ENCODE data around the gene ATRAID. TPM values are rescaled to one million over a fixed set of nuclear protein-coding genes. Genes with fewer than 3 reads are reported as not detected.

Gene ATRAID
- total RNA-seq, 1 donor from 2014 or later = 103 TPM

- no peak for DNase-seq (ENCODE audit: extremely low spot score, unreplicated experiment)
- Mint-ChIP-seq H3K36me3 (no peaks in the 10 kb centered on the region), H3K4me3 (no peak overlapping the region), H3K4me1 (ENCODE audit: unreplicated experiment) (peaks cover 7% of the 10 kb centered on the region), H3K27ac (no peak overlapping the region), H3K9me3 (no peaks in the 10 kb centered on the region), H3K27me3 (peaks cover 65% of the 10 kb centered on the region)
- TF ChIP-seq, protein P1, sequence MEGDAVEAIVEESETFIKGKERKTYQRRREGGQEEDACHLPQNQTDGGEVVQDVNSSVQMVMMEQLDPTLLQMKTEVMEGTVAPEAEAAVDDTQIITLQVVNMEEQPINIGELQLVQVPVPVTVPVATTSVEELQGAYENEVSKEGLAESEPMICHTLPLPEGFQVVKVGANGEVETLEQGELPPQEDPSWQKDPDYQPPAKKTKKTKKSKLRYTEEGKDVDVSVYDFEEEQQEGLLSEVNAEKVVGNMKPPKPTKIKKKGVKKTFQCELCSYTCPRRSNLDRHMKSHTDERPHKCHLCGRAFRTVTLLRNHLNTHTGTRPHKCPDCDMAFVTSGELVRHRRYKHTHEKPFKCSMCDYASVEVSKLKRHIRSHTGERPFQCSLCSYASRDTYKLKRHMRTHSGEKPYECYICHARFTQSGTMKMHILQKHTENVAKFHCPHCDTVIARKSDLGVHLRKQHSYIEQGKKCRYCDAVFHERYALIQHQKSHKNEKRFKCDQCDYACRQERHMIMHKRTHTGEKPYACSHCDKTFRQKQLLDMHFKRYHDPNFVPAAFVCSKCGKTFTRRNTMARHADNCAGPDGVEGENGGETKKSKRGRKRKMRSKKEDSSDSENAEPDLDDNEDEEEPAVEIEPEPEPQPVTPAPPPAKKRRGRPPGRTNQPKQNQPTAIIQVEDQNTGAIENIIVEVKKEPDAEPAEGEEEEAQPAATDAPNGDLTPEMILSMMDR (conservative IDR thresholded peaks at IDR 0.05) = no peak
Measured at GRCh38 chr2:27251766-27252165, 39.9 kb downstream of the ATRAID start.

DNA sequence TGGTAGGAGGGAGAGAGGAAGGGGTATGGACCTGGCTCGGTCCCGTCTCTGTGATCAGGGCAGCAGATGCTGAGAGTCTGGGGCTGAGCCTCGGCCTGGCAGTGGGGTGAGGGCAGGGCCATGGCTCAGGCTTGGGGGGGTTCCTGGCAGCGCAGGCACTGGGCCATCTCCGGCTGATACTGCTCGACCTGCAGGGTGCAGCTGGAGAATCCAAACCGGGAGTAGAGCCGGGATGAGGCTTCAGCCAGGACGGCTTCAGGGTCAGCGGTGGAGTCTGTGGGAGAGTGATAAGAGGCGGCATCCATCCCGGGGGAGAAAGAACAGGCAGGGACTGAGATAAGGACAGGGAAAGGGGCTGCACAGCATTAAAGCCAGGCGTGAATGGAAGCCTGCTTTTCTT is 43.3 kb downstream of the ATRAID start:
- no peaks in the 10 kb centered on the region for H3K36me3 Mint-ChIP-seq
- no peak overlapping the region for H3K4me3 Mint-ChIP-seq
- no peaks in the 10 kb centered on the region for H3K4me1 Mint-ChIP-seq (ENCODE audit: unreplicated experiment)
- H3K27ac Mint-ChIP-seq = no peak overlapping the region
- DNase-seq (ENCODE audit: extremely low spot score, unreplicated experiment) = no peak
- peaks cover 78% of the 10 kb centered on the region for H3K27me3 Mint-ChIP-seq
- TF ChIP-seq, protein P1 (conservative IDR thresholded peaks at IDR 0.05) = no peak
- no peaks in the 10 kb centered on the region for H3K9me3 Mint-ChIP-seq

GRCh38 chr2:27255660-27256059 is 43.8 kb downstream of the ATRAID start:
- no peak overlapping the region for H3K27ac Mint-ChIP-seq
- TF ChIP-seq, protein P1 (conservative IDR thresholded peaks at IDR 0.05) = no peak
- H3K36me3 Mint-ChIP-seq = no peaks in the 10 kb centered on the region
- no peak for DNase-seq (ENCODE audit: extremely low spot score, unreplicated experiment)
- H3K9me3 Mint-ChIP-seq = no peaks in the 10 kb centered on the region
- peaks cover under 1% of the 10 kb centered on the region for H3K4me1 Mint-ChIP-seq (ENCODE audit: unreplicated experiment)
- no peak overlapping the region for H3K4me3 Mint-ChIP-seq
- H3K27me3 Mint-ChIP-seq = peaks cover 80% of the 10 kb centered on the region

DNA sequence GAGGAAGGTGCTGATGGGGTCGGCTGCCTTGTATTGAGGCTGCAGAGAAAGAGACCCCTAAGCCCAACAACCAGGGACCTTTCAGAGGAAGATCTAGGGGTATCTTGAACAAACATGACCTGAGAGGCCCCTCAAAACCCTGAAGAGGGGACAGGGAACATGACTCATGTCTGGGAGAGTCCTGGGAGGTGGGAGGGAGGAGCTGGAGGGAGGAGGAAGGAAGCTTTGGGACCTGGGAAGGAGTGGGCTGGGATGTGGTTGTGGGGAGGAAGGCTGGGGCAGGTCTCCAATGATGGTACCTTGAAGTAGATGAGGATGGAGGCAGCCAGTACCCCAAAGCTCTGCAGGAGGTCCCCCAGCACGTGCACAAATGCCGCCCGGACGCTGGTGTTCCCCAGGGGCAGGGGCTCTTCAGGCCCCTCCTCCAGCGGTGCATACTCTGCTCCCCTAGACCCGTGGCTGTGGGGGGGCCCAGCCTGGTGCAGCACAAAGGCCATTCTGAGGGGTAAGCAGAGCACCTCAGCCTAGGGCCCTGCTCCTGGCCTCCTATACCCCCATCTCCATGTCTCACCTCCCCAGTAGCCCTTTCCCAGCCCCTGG is 45.1 kb downstream of the ATRAID start:
- Mint-ChIP-seq H3K27me3 (peaks cover 80% of the 10 kb centered on the region), H3K27ac (no peak overlapping the region), H3K36me3 (no peaks in the 10 kb centered on the region), H3K4me1 (ENCODE audit: unreplicated experiment) (peaks cover 7% of the 10 kb centered on the region), H3K4me3 (no peak overlapping the region), H3K9me3 (no peaks in the 10 kb centered on the region)
- no peak for DNase-seq (ENCODE audit: extremely low spot score, unreplicated experiment)
- TF ChIP-seq, protein P1 (conservative IDR thresholded peaks at IDR 0.05) = no peak

DNA sequence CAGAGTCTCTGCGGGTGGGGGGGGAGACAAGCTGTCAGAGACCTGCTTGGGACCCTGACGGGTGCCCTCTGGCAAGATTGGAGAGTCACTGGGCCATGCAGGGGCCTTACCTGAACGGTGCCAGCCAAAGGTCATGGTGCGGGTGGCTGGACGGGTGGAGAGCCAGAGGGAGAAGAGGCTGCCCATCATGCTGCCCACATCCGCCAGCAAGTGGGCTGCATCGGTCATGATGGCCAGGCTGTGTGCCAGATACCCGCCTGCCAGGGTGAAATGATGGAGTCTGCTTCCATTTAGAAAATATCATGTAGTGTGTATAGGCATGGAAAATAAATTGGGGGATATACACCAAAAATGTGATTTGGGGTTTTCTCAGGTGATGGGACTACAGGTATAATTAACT is 46.2 kb downstream of the ATRAID start:
- TF ChIP-seq, protein P1 (conservative IDR thresholded peaks at IDR 0.05) = no peak
- Mint-ChIP-seq H3K27ac (no peak overlapping the region), H3K27me3 (peaks cover 78% of the 10 kb centered on the region), H3K9me3 (no peaks in the 10 kb centered on the region), H3K4me1 (ENCODE audit: unreplicated experiment) (peaks cover 7% of the 10 kb centered on the region), H3K36me3 (peaks cover under 1% of the 10 kb centered on the region), H3K4me3 (no peak overlapping the region)
- DNase-seq (ENCODE audit: extremely low spot score, unreplicated experiment) = no peak

Measured in type B pancreatic cell (in vitro differentiated cells).